KMS-11 (cell line): ENCODE results near the gene EPS8.

ENCODE experiments used
- H2AFZ ChIP-seq: fragments of 200-600 bp; sonication (generic); 2 replicates; pipeline ENCODE4 v1.6.1; 2016; ENCODE audit warnings: antibody characterized with exemption, mixed run types, low read depth
- H3K27ac ChIP-seq: fragments of 200-600 bp; sonication (generic); 2 replicates; pipeline ENCODE4 v1.6.1; 2016; ENCODE audit warnings: mild to moderate bottlenecking, mixed run types
- H3K27me3 ChIP-seq: fragments of 200-600 bp; sonication (generic); 2 replicates; pipeline ENCODE4 v1.6.1; 2017; ENCODE audit warnings: mild to moderate bottlenecking, low read depth, mixed run types, moderate library complexity; ENCODE audit not compliant: insufficient read depth
- H3K36me3 ChIP-seq: fragments of 200-600 bp; sonication (generic); 2 replicates; pipeline ENCODE4 v1.6.1; 2017; ENCODE audit warnings: mild to moderate bottlenecking, mixed run types; ENCODE audit not compliant: insufficient read depth
- H3K4me1 ChIP-seq: fragments of 200-600 bp; sonication (generic); 2 replicates; pipeline ENCODE4 v1.6.1; 2016; ENCODE audit warnings: mild to moderate bottlenecking, low read depth, mixed run types; ENCODE audit not compliant: poor library complexity, severe bottlenecking
- H3K4me2 ChIP-seq: fragments of 200-600 bp; sonication (generic); 2 replicates; pipeline ENCODE4 v1.7.0; 2016; ENCODE audit warnings: mild to moderate bottlenecking, mixed run types
- H3K4me3 ChIP-seq: fragments of 200-600 bp; sonication (generic); IDR thresholded peaks from 2 replicates; pipeline ENCODE4 v1.6.1; 2017; ENCODE audit warnings: low read depth, low read length, mixed read lengths; ENCODE audit not compliant: insufficient read depth
- H3K79me2 ChIP-seq: fragments of 200-600 bp; sonication (generic); 2 replicates; pipeline ENCODE4 v1.6.1; 2016; ENCODE audit warnings: low read depth, mixed run types; ENCODE audit not compliant: insufficient read depth
- H3K9ac ChIP-seq: fragments of 200-600 bp; sonication (generic); 2 replicates; pipeline ENCODE4 v1.6.1; 2016; ENCODE audit warnings: mild to moderate bottlenecking, mixed run types
- H4K20me1 ChIP-seq: fragments of 200-600 bp; sonication (generic); 2 replicates; pipeline ENCODE4 v1.6.1; 2016; ENCODE audit warnings: mild to moderate bottlenecking, mixed run types; ENCODE audit not compliant: insufficient read depth
- TF ChIP-seq, protein P1 (sequence below): fragments of 200-600 bp; sonication (generic); conservative IDR thresholded peaks from 2 replicates; pipeline ENCODE4 v1.6.1; 2017; ENCODE audit warnings: low read depth, mild to moderate bottlenecking, antibody characterized with exemption, low read length, moderate library complexity, mixed read lengths

EPS8 gene

GRCh38 chr12:15714256-15714655 is 74.9 kb downstream of the EPS8 start:
- Histone ChIP-seq H4K20me1 (no peaks in the 10 kb centered on the region), H3K27me3 (no peaks in the 10 kb centered on the region), H3K4me1 (no peaks in the 10 kb centered on the region), H3K9ac (no peak overlapping the region), H3K79me2 (no peaks in the 10 kb centered on the region), H3K4me2 (no peak overlapping the region), H2AFZ (no peak overlapping the region), H3K36me3 (no peaks in the 10 kb centered on the region), H3K27ac (no peak overlapping the region), H3K4me3 (no peak overlapping the region)
- TF ChIP-seq, protein P1, sequence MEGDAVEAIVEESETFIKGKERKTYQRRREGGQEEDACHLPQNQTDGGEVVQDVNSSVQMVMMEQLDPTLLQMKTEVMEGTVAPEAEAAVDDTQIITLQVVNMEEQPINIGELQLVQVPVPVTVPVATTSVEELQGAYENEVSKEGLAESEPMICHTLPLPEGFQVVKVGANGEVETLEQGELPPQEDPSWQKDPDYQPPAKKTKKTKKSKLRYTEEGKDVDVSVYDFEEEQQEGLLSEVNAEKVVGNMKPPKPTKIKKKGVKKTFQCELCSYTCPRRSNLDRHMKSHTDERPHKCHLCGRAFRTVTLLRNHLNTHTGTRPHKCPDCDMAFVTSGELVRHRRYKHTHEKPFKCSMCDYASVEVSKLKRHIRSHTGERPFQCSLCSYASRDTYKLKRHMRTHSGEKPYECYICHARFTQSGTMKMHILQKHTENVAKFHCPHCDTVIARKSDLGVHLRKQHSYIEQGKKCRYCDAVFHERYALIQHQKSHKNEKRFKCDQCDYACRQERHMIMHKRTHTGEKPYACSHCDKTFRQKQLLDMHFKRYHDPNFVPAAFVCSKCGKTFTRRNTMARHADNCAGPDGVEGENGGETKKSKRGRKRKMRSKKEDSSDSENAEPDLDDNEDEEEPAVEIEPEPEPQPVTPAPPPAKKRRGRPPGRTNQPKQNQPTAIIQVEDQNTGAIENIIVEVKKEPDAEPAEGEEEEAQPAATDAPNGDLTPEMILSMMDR: no peak

DNA sequence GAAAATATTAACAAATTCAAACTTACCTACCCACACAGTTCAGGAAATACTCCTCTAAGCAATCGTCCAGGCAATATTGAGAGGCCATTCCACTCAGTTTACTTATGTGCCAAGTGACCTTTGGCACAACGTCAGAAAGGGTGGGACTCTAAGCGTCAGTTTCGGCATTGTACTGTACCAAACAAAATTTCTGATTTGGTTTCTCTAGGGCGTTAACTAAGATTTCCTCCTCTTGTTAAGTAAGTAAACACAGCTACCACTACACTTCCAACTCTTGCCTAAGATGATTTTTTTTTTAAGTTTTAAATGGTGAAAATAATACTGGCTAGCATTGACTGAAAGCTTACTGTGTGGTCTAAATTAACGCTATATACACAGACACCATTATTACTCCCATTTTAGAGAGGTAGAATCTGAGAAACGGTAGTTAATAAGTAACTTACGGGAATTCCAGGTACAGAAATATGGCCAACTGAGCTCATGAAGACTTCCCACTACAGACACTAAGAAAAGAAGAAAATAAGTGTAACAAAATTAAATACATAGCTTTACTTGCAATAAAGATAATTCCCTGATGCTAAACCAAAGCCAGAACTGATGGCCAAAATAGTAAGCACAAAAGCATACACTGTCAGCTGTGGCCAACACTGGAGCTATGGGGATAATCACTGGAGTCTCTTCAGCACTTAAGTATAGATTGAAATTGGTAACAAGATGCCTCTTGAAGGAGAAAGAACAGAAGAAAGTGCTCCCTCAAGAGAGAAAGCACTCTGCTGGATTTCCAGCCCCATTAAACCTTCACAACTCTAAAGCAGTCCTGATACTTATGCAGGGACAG is 76.1 kb downstream of the EPS8 start:
- no peak overlapping the region for H2AFZ ChIP-seq
- no peaks in the 10 kb centered on the region for H3K79me2 ChIP-seq
- H4K20me1 ChIP-seq: no peaks in the 10 kb centered on the region
- H3K4me2 ChIP-seq: no peak overlapping the region
- TF ChIP-seq, protein P1: no peak
- no peaks in the 10 kb centered on the region for H3K27me3 ChIP-seq
- no peak overlapping the region for H3K27ac ChIP-seq
- no peak overlapping the region for H3K4me3 ChIP-seq
- H3K36me3 ChIP-seq: no peaks in the 10 kb centered on the region
- no peak overlapping the region for H3K9ac ChIP-seq
- no peaks in the 10 kb centered on the region for H3K4me1 ChIP-seq

DNA sequence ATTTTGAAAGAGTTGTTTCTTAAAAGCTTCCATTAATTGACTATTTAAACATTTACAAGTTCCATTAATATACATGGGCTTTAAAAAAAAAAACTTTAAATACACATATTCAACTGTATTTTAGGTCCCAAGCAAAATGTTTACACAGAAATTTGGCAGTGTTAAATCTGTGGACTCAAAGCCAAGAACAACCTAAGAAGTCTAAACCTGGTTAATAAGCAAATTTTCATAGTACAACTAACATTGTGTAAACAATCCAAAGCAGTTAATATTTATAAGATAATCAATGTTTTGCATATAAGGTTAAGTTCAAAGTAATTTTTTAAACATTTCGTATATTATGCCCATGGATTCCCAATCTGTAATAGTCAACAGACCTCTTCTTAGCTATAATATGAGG is 77.0 kb downstream of the EPS8 start:
- Histone ChIP-seq H3K4me2 (no peak overlapping the region), H4K20me1 (no peaks in the 10 kb centered on the region), H3K27ac (no peak overlapping the region), H3K27me3 (no peaks in the 10 kb centered on the region), H3K36me3 (no peaks in the 10 kb centered on the region), H3K4me1 (no peaks in the 10 kb centered on the region), H2AFZ (no peak overlapping the region), H3K4me3 (no peak overlapping the region), H3K9ac (no peak overlapping the region), H3K79me2 (no peaks in the 10 kb centered on the region)
- TF ChIP-seq, protein P1: no peak

DNA sequence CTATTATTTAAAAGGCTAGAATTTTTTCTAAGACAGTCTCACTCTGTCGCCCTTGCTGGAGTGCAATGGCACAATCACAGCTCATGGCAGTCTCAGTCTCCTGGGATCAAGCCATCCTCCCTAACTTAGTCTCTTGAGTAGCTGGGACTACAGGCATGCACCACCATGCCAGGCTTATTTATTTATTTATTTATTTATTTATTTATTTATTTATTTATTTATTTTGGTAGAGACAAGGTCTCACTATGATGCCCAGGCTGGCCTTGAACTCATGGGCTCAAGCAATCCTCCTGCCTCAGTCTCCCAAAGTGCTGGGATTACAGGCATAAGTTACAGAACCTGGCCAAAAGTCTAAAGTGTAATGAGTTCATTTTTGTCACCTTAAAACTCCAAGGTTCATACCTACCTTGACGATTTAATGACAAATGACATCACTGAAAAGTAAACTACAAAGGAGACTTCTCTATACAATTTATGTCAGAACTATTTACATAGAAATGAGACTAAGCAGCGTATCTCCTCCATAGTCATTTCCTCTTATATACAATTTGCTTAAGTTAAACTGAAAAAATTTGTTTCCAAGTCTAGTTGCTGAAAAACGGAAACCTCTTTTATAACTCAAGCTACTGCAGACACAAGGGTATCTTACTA is 78.2 kb downstream of the EPS8 start:
- H2AFZ ChIP-seq: no peak overlapping the region
- H3K4me1 ChIP-seq: no peaks in the 10 kb centered on the region
- no peaks in the 10 kb centered on the region for H3K79me2 ChIP-seq
- no peak overlapping the region for H3K9ac ChIP-seq
- no peaks in the 10 kb centered on the region for H4K20me1 ChIP-seq
- no peak overlapping the region for H3K4me2 ChIP-seq
- H3K27me3 ChIP-seq: no peaks in the 10 kb centered on the region
- no peaks in the 10 kb centered on the region for H3K36me3 ChIP-seq
- H3K4me3 ChIP-seq: no peak overlapping the region
- H3K27ac ChIP-seq: no peak overlapping the region
- TF ChIP-seq, protein P1: no peak
